KMS-11 (cell line): Measurements from ENCODE around the gene TMEM131.

ENCODE experiments used
- H2AFZ ChIP-seq: fragments of 200-600 bp; sonication (generic); 2 replicates; pipeline ENCODE4 v1.6.1; 2016; ENCODE audit warnings: antibody characterized with exemption, mixed run types, low read depth
- H3K27ac ChIP-seq: fragments of 200-600 bp; sonication (generic); 2 replicates; pipeline ENCODE4 v1.6.1; 2016; ENCODE audit warnings: mild to moderate bottlenecking, mixed run types
- H3K27me3 ChIP-seq: fragments of 200-600 bp; sonication (generic); 2 replicates; pipeline ENCODE4 v1.6.1; 2017; ENCODE audit warnings: mild to moderate bottlenecking, low read depth, mixed run types, moderate library complexity; ENCODE audit not compliant: insufficient read depth
- H3K36me3 ChIP-seq: fragments of 200-600 bp; sonication (generic); 2 replicates; pipeline ENCODE4 v1.6.1; 2017; ENCODE audit warnings: mild to moderate bottlenecking, mixed run types; ENCODE audit not compliant: insufficient read depth
- H3K4me1 ChIP-seq: fragments of 200-600 bp; sonication (generic); 2 replicates; pipeline ENCODE4 v1.6.1; 2016; ENCODE audit warnings: mild to moderate bottlenecking, low read depth, mixed run types; ENCODE audit not compliant: poor library complexity, severe bottlenecking
- H3K4me2 ChIP-seq: fragments of 200-600 bp; sonication (generic); 2 replicates; pipeline ENCODE4 v1.7.0; 2016; ENCODE audit warnings: mild to moderate bottlenecking, mixed run types
- H3K4me3 ChIP-seq: fragments of 200-600 bp; sonication (generic); IDR thresholded peaks from 2 replicates; pipeline ENCODE4 v1.6.1; 2017; ENCODE audit warnings: low read depth, low read length, mixed read lengths; ENCODE audit not compliant: insufficient read depth
- H3K79me2 ChIP-seq: fragments of 200-600 bp; sonication (generic); 2 replicates; pipeline ENCODE4 v1.6.1; 2016; ENCODE audit warnings: low read depth, mixed run types; ENCODE audit not compliant: insufficient read depth
- H3K9ac ChIP-seq: fragments of 200-600 bp; sonication (generic); 2 replicates; pipeline ENCODE4 v1.6.1; 2016; ENCODE audit warnings: mild to moderate bottlenecking, mixed run types
- H4K20me1 ChIP-seq: fragments of 200-600 bp; sonication (generic); 2 replicates; pipeline ENCODE4 v1.6.1; 2016; ENCODE audit warnings: mild to moderate bottlenecking, mixed run types; ENCODE audit not compliant: insufficient read depth
- CTCF ChIP-seq: fragments of 200-600 bp; sonication (generic); conservative IDR thresholded peaks from 2 replicates; pipeline ENCODE4 v1.6.1; 2017; ENCODE audit warnings: low read depth, mild to moderate bottlenecking, antibody characterized with exemption, low read length, moderate library complexity, mixed read lengths

The TMEM131 gene

DNA sequence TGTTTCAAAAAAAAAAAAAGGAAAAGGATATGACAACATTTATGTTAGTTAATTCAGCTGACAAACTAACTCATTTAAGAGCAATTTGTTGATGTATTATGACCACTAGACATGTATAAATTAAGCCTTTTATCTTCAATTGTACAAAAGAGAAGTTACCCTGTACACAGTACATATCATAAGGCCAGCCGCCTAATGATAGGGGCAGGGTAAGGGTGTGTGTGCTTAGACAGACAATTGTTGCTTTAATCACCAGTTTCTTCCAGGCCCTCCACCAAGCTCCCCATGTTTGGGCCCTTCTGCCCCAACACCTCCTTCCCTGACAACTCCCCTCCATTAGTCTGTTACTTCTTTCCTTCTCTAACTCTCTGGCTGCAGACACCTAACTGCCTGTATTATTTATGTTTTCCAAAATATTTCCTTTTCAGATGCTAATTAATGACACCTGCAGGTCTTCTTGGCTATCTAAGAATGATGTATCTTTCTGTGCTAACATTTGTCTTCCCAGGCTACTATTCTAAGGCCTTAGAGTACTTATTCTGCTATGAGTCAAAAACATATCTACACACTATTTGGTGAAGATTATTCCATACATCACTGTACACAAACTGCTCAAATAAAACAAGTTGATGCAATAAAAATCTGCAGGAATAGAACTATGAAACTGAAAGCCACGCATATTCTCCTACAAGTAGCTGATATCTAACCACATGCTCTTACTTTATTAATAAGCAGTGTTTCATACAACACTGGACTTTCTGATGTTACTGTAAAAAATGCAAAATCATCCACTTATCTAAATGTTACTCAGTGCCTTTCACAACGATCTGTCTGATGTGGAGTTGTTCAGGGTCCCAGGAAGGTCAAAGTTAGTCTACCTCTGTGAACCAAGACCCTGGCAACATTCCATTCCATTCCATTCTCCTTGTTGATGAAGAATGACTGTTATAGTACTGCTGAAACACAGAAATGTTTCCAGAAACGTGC lies 26.4 kb downstream of the TMEM131 start:
- H3K27me3 ChIP-seq, result no peaks in the 10 kb centered on the region
- TF ChIP-seq CTCF, result no peak
- no peaks in the 10 kb centered on the region; the same call in 1 of the 2 replicates for H4K20me1 ChIP-seq
- no peak overlapping the region for H3K4me3 ChIP-seq
- H3K9ac ChIP-seq, result no peak overlapping the region
- H3K27ac ChIP-seq, result peak overlapping the region; percentile 14; the same call in 1 of the 2 replicates
- peaks cover 56% of the 10 kb centered on the region; the same call in 1 of the 2 replicates for H3K79me2 ChIP-seq
- H2AFZ ChIP-seq, result no peak overlapping the region
- H3K4me1 ChIP-seq, result peaks cover 23% of the 10 kb centered on the region
- peak overlapping the region; percentile 59 for H3K4me2 ChIP-seq
- no peaks in the 10 kb centered on the region for H3K36me3 ChIP-seq

DNA sequence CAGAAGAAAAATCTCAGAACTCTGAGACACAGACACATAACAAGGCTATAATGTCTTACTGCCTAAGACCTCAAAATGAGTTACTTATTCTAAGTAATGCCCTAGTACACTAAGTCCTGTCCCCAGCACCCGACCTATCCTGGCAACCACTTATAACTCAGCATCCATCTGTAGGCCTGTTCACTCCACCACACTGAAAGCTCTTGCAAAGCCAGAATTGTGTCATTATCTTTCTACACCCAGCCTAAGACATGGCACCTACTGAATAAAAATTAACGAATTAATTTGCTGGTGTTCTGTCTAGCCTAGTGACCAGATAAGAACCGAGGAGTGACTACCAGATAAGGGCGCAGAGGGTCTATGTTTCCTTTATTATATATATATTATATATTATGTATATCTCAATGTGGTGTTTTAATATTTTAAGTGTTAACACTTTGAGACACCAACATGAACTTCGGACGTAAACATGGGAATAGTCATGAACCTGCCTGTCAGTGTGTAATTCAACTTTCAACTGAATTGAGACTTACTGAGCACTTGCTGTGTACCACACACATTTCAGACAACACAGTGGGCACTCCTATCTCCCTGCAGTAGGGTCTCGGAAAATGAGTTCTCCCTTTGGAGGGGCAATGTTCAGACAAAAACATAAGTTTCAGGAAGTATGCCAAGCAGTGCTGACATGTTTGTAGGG lies 27.7 kb downstream of the TMEM131 start:
- no peak overlapping the region for H3K4me3 ChIP-seq
- H3K4me2 ChIP-seq, result no peak overlapping the region
- H3K27ac ChIP-seq, result no peak overlapping the region
- H4K20me1 ChIP-seq, result no peaks in the 10 kb centered on the region; the same call in 1 of the 2 replicates
- H2AFZ ChIP-seq, result no peak overlapping the region
- peaks cover 26% of the 10 kb centered on the region for H3K4me1 ChIP-seq
- H3K79me2 ChIP-seq, result peaks cover 45% of the 10 kb centered on the region; the same call in 1 of the 2 replicates
- no peaks in the 10 kb centered on the region for H3K27me3 ChIP-seq
- H3K36me3 ChIP-seq, result no peaks in the 10 kb centered on the region
- H3K9ac ChIP-seq, result no peak overlapping the region
- no peak for TF ChIP-seq CTCF

DNA sequence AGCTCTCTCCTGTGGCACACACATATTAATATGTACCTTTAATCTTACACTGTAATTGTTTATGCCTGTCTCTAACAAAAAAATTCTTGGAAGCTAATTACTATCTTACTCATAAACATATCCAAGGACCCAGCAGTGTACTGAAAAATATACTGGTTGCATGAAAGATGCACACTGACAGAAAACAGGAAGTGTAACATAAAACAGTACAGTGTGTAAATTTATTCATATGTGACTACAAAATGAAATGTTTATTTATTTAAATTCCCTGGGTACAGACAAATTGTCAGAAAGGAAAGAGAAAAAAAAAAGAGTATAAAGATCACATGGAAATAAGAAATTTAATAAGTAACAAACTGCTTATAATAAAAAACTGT lies 28.5 kb downstream of the TMEM131 start:
- no peak for TF ChIP-seq CTCF

GRCh38 chr2:97966545-97967215 lies 29.1 kb downstream of the TMEM131 start:
- H3K4me1 ChIP-seq, result peaks cover 32% of the 10 kb centered on the region
- no peak overlapping the region for H2AFZ ChIP-seq
- H3K9ac ChIP-seq, result no peak overlapping the region
- peaks cover 49% of the 10 kb centered on the region; the same call in 1 of the 2 replicates for H3K79me2 ChIP-seq
- no peaks in the 10 kb centered on the region for H3K27me3 ChIP-seq
- no peak overlapping the region for H3K27ac ChIP-seq
- H3K4me3 ChIP-seq, result no peak overlapping the region
- no peak for TF ChIP-seq CTCF
- H3K4me2 ChIP-seq, result no peak overlapping the region
- H3K36me3 ChIP-seq, result no peaks in the 10 kb centered on the region
- no peaks in the 10 kb centered on the region; the same call in 1 of the 2 replicates for H4K20me1 ChIP-seq

More for the DNA sequence above, 28.5 kb downstream of the TMEM131 start:
- Histone ChIP-seq H3K9ac (no peak overlapping the region), H3K79me2 (peaks cover 45% of the 10 kb centered on the region; the same call in 1 of the 2 replicates), H3K27ac (no peak overlapping the region), H3K36me3 (no peaks in the 10 kb centered on the region), H3K4me3 (no peak overlapping the region), H3K4me2 (no peak overlapping the region), H4K20me1 (no peaks in the 10 kb centered on the region; the same call in 1 of the 2 replicates), H2AFZ (no peak overlapping the region), H3K4me1 (peaks cover 32% of the 10 kb centered on the region), H3K27me3 (no peaks in the 10 kb centered on the region)
